ENCODE measurements around the gene SLC19A3. TPM values are rescaled to one million over a fixed set of nuclear protein-coding genes. Genes with fewer than 3 reads are reported as not detected.
"Not testable (repeated sequence)": the region's sequence is repeated elsewhere in the genome, so short reads cannot be mapped to it uniquely, and the experiment has no call there.

Gene SLC19A3
- total and polyA plus RNA-seq, 3 donors from 2014 or later: 0.50 to 0.79 (median 0.71) TPM

DNA sequence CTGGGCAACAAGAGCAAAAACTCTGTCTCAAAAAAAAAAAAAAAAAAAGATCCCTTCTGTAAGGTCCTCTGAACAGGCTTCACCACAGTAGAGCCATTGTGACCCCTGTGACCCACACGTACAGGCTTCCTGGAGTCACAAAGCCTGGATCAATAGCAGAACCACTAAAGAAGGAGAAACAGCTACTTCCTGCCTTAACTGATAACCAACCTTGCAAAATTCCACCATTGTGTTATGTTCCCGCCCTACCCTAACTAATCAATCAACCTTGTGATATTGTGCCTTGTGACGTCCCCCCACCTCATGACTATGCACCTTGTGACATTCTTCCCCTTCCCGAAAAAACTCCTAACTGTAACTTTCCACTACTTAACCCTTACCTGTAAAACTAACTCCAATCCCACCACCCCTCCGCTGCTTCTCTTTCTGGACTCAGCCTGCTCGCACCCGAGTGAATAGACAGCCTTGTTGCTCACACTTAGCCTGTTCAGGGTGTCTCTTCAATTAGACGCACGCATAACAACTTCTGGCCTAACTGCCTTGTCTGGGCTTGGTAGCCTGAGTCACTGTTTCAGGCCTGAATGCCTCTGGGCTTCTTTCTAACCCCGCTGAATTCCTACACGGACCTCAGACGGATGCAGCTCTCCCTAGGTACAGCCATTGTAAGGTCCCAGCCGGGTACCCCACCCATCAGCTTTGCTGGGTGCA, 41.7 kb upstream of the SLC19A3 start:
- Histone ChIP-seq H3K4me3 (no peak overlapping the region), H3K9me3 (no peaks in the 10 kb centered on the region), H3K4me1 (no peaks in the 10 kb centered on the region), H3K27ac (no peak overlapping the region), H3K36me3 (ENCODE audit: low read depth, missing control alignments) (no peaks in the 10 kb centered on the region), H3K27me3 (no peaks in the 10 kb centered on the region)
- no peak for TF ChIP-seq POLR2A (IDR thresholded peaks at IDR 0.05)
- TF ChIP-seq, protein P1, sequence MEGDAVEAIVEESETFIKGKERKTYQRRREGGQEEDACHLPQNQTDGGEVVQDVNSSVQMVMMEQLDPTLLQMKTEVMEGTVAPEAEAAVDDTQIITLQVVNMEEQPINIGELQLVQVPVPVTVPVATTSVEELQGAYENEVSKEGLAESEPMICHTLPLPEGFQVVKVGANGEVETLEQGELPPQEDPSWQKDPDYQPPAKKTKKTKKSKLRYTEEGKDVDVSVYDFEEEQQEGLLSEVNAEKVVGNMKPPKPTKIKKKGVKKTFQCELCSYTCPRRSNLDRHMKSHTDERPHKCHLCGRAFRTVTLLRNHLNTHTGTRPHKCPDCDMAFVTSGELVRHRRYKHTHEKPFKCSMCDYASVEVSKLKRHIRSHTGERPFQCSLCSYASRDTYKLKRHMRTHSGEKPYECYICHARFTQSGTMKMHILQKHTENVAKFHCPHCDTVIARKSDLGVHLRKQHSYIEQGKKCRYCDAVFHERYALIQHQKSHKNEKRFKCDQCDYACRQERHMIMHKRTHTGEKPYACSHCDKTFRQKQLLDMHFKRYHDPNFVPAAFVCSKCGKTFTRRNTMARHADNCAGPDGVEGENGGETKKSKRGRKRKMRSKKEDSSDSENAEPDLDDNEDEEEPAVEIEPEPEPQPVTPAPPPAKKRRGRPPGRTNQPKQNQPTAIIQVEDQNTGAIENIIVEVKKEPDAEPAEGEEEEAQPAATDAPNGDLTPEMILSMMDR (IDR thresholded peaks at IDR 0.05): no peak
- no peak for DNase-seq
- WGBS, 2 donors: 64 to 82% methylated on average over 13 of the region's 13 CpGs
- intact Hi-C loops (cut with DNase I; ENCODE audit: low total_unique reads): no loop called here

DNA sequence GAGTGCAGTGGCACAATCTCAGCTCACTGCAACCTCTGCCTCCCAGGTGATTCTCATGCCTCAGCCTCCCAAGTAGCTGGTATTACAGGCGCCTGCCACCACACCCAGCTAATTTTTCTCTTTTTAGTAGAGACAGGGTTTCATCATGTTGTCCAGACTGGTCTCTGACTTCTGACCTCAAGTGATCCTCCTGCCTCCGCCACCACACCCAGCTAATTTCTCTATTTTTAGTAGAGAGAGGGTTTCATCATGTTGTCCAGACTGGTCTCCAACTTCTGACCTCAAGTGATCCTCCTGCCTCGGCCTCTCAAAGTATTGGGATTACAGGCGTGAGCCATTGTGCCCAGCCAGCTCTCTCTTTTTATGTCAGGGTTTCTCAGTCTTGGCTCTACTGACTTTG, 38.4 kb upstream of the SLC19A3 start:
- H3K36me3 ChIP-seq (ENCODE audit: low read depth, missing control alignments); intact Hi-C loops (cut with DNase I; ENCODE audit: low total_unique reads); H3K27me3 ChIP-seq; DNase-seq; H3K4me3 ChIP-seq; H3K4me1 ChIP-seq; H3K27ac ChIP-seq; H3K9me3 ChIP-seq: not testable (repeated sequence)
- WGBS, 2 donors: 69 to 74% methylated on average over 4 of the region's 4 CpGs

DNA sequence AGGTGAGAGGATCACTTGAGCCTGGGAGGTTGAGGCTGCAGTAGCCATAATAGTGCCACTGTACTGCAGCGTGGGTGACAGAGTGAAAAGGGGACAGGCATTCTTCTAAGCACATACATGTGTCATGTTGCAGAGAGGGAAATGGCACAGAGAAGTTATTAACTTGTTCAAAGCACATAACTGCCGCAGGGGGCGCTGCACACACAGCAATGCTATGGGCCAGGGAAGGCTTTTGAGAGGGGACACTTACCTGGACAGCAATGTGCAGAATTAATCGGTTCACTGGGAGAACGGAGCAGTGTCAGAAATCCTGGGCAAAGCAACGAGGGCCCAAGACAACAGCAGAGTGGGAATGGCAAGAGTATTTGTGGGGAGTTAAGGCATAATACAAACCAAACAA, 30.3 kb upstream of the SLC19A3 start:
- Histone ChIP-seq H3K27me3 (no peaks in the 10 kb centered on the region), H3K4me1 (no peaks in the 10 kb centered on the region), H3K36me3 (ENCODE audit: low read depth, missing control alignments) (no peaks in the 10 kb centered on the region), H3K27ac (no peak overlapping the region), H3K4me3 (no peak overlapping the region), H3K9me3 (no peaks in the 10 kb centered on the region)
- intact Hi-C loops (cut with DNase I; ENCODE audit: low total_unique reads): no loop called here
- no peak for TF ChIP-seq POLR2A (IDR thresholded peaks at IDR 0.05)
- TF ChIP-seq, protein P1 (IDR thresholded peaks at IDR 0.05): peak in 1 of 3 experiments; percentile 17
- DNase-seq: peak; percentile 21
- WGBS, 2 donors: 62% methylated on average over 6 of the region's 6 CpGs

DNA sequence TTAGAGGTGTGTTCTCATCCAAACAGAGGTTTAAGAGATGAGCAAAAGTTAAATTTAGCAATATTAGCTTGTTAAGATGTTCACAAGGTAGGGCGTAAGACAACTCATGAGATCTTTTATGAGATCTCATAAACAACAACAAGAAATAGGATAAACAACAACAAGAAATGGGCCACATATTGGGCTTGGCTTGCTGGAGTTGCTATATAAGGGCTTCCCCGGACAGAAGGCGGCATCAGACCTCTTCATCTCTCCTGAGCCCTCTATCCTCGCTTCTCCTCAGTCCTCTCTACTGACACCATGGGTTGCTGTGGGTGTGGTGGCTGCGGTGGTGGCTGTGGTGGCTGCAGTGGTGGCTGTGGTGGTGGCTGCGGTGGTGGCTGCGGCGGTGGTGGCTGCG, 27.8 kb upstream of the SLC19A3 start, which contains the start of gene SCYGR8:
SCYGR8 (plus strand) TSS at position 301 of the 400 bp plus-strand sequence; CDS start at position 301, 0 bp downstream.
- WGBS, 2 donors: 94 to 96% methylated on average over 3 to 5 of the region's 9 CpGs
- Histone ChIP-seq H3K27me3 (no peaks in the 10 kb centered on the region), H3K36me3 (ENCODE audit: low read depth, missing control alignments) (no peaks in the 10 kb centered on the region), H3K4me3 (no peak within 1 kb of the TSS), H3K27ac (no peak within 1 kb of the TSS), H3K4me1 (no peaks in the 10 kb centered on the region), H3K9me3 (no peaks in the 10 kb centered on the region)
- DNase-seq: no peak
- no peak for TF ChIP-seq POLR2A (IDR thresholded peaks at IDR 0.05)
- TF ChIP-seq, protein P1 (IDR thresholded peaks at IDR 0.05): no peak
- intact Hi-C loops (cut with DNase I; ENCODE audit: low total_unique reads): no loop called here

DNA sequence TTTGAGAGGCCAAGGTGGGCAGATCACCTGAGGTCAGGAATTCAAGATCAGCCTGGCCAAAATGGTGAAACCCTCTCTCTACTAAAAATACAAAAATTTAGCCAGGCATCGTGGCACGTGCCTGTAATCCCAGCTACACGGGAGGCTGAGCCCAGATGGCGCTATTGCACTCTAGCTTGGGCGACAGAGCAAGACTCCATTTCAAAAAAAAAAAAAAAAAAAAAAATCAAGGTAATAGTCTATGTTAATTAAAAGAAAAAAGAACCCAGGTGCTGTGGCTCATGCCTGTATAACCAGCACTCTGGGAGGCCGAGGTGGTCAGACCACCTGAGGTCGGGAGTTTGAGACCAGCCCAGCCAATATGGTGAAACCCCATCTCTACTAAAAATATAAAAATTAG, 22.9 kb upstream of the SLC19A3 start:
- H3K36me3 ChIP-seq (ENCODE audit: low read depth, missing control alignments); H3K27me3 ChIP-seq; intact Hi-C loops (cut with DNase I; ENCODE audit: low total_unique reads); H3K4me3 ChIP-seq; H3K9me3 ChIP-seq; DNase-seq; H3K4me1 ChIP-seq; H3K27ac ChIP-seq: not testable (repeated sequence)
- 60 to 73% methylated on average over 7 of the region's 7 CpGs for WGBS, 2 donors

DNA sequence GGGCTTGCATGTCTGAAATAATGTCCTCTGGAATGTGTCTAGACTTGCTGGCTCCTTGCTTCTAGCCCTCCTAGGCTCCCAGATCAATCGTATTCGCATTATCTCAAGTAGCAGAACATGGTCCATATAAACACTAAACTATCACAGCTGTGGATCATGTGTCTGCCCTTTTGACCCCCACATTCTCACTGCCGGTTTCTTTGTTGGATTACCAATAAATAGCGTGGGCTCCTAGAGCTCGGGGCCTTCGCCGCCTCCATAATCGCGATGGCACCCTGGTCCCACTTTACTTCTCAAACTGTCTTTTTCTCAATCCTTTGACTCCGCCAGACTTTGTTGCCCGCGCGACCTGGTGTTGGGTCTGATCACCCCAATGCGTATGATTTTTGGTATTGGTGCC, 21.5 kb upstream of the SLC19A3 start:
- H3K4me1 ChIP-seq: no peaks in the 10 kb centered on the region
- TF ChIP-seq POLR2A (IDR thresholded peaks at IDR 0.05): no peak
- TF ChIP-seq, protein P1 (IDR thresholded peaks at IDR 0.05): no peak
- H3K36me3 ChIP-seq (ENCODE audit: low read depth, missing control alignments): no peaks in the 10 kb centered on the region
- H3K27ac ChIP-seq: no peak overlapping the region
- no peaks in the 10 kb centered on the region for H3K27me3 ChIP-seq
- no peaks in the 10 kb centered on the region for H3K9me3 ChIP-seq
- DNase-seq: no peak
- intact Hi-C loops (cut with DNase I; ENCODE audit: low total_unique reads): no loop called here
- WGBS, 2 donors: 71 to 76% methylated on average over 14 of the region's 14 CpGs
- no peak overlapping the region for H3K4me3 ChIP-seq
